GM10266 (cell line): Measurements from ENCODE around the gene SPAG5.
"Not testable (repeated sequence)": the region's sequence is repeated elsewhere in the genome, so short reads cannot be mapped to it uniquely, and the experiment has no call there.

ENCODE experiments used
- DNase-seq: peaks from one replicate; pipeline ENCODE4 v3.0.0; 2012; ENCODE audit errors: extremely low spot score
- CTCF ChIP-seq: IDR thresholded peaks from 2 replicates; pipeline ENCODE4 v1.5.1; 2012; ENCODE audit warnings: mild to moderate bottlenecking, low read depth; ENCODE audit not compliant: control insufficient read depth, insufficient read depth; ENCODE audit errors: missing control alignments

The SPAG5 gene

GRCh38 chr17:28616281-28616680 lies 17.5 kb upstream of the SPAG5 start:
- TF ChIP-seq CTCF = no peak
- no peak for DNase-seq

GRCh38 chr17:28615260-28615940 lies 16.6 kb upstream of the SPAG5 start:
- no peak for TF ChIP-seq CTCF
- DNase-seq = no peak

- TF ChIP-seq CTCF = no peak
- no peak for DNase-seq
Observed at GRCh38 chr17:28613931-28614381, 15.1 kb upstream of the SPAG5 start, which contains the start of gene RSKR. RSKR (minus strand) TSS chr17:28614185; CDS start chr17:28614161, 24 bp downstream.

GRCh38 chr17:28612936-28613872 lies 14.4 kb upstream of the SPAG5 start:
- peak; percentile 68 for TF ChIP-seq CTCF
- DNase-seq = peak; percentile 53

- no peak for TF ChIP-seq CTCF
- DNase-seq = no peak
Observed at GRCh38 chr17:28612531-28612930, 13.7 kb upstream of the SPAG5 start.

GRCh38 chr17:28610376-28610775 lies 11.6 kb upstream of the SPAG5 start:
- DNase-seq = no peak
- TF ChIP-seq CTCF = no peak

- DNase-seq = not testable (repeated sequence)
Observed at GRCh38 chr17:28604031-28604430, 5.2 kb upstream of the SPAG5 start.
